ENCODE data around the gene CTNND2.

The CTNND2 gene

GRCh38 chr5:11224436-11225187 lies 679.6 kb downstream of the CTNND2 start:
- Histone ChIP-seq H4K91ac (ENCODE audit: low read length) (no peak overlapping the region), H3K14ac (ENCODE audit: low read length in 2 of 2) (no peak overlapping the region), H3K36me3 (ENCODE audit: control insufficient read depth in 1 of 2, insufficient read depth in 2 of 2, low read depth in 1 of 2, low read length in 2 of 2) (no peaks in the 10 kb centered on the region), H2BK120ac (ENCODE audit: low read depth, low read length) (no peak overlapping the region), H2BK12ac (ENCODE audit: low read length in 2 of 2) (no peak overlapping the region), H3K27me3 (ENCODE audit: control insufficient read depth in 1 of 2, insufficient read depth in 1 of 2, low read length in 2 of 2) (no peaks in the 10 kb centered on the region), H3K4me3 (ENCODE audit: insufficient read depth in 1 of 2, low read depth in 1 of 2, low read length in 2 of 2) (no peak overlapping the region), H3K4me1 (ENCODE audit: control insufficient read depth, insufficient read depth, low read depth, low read length) (no peaks in the 10 kb centered on the region), H2BK5ac (ENCODE audit: low read depth, low read length, poor library complexity, severe bottlenecking) (no peak overlapping the region), H2AFZ (ENCODE audit: low read depth, low read length) (no peak overlapping the region), H3K4me2 (ENCODE audit: low read length, poor library complexity, severe bottlenecking) (no peak overlapping the region), H3K9me3 (ENCODE audit: control insufficient read depth, low read length) (no peaks in the 10 kb centered on the region), H3K18ac (ENCODE audit: low read depth in 1 of 2, low read length in 2 of 2) (no peak overlapping the region), H2AK5ac (ENCODE audit: low read length, severe bottlenecking) (no peak overlapping the region), H3K4ac (ENCODE audit: low read depth in 1 of 2, low read length in 2 of 2) (no peak overlapping the region), H3K23ac (ENCODE audit: low read length in 2 of 2) (no peak overlapping the region), H4K8ac (ENCODE audit: low read length) (no peak overlapping the region), H2BK15ac (ENCODE audit: low read depth, poor library complexity, severe bottlenecking) (no peak overlapping the region), H3K27ac (ENCODE audit: low read length, poor library complexity, severe bottlenecking) (no peak overlapping the region), H3K9ac (ENCODE audit: low read length) (no peak overlapping the region), H3K79me1 (replicated peaks; ENCODE audit: low read length, poor library complexity, severe bottlenecking) (no peaks in the 10 kb centered on the region)
- WGBS = 81% methylated on average over 1 of the region's 1 CpG
- DNase-seq = no peak

- Histone ChIP-seq H3K9me3 (ENCODE audit: control insufficient read depth, low read length) (no peaks in the 10 kb centered on the region), H2BK15ac (ENCODE audit: low read depth, poor library complexity, severe bottlenecking) (no peak overlapping the region), H3K4me2 (ENCODE audit: low read length, poor library complexity, severe bottlenecking) (no peak overlapping the region), H3K27me3 (ENCODE audit: control insufficient read depth in 1 of 2, insufficient read depth in 1 of 2, low read length in 2 of 2) (no peaks in the 10 kb centered on the region), H2BK12ac (ENCODE audit: low read length in 2 of 2) (no peak overlapping the region), H4K91ac (ENCODE audit: low read length) (no peak overlapping the region), H2BK120ac (ENCODE audit: low read depth, low read length) (no peak overlapping the region), H3K79me1 (replicated peaks; ENCODE audit: low read length, poor library complexity, severe bottlenecking) (no peaks in the 10 kb centered on the region), H2AK5ac (ENCODE audit: low read length, severe bottlenecking) (no peak overlapping the region), H3K4ac (ENCODE audit: low read depth in 1 of 2, low read length in 2 of 2) (no peak overlapping the region), H3K27ac (ENCODE audit: low read length, poor library complexity, severe bottlenecking) (no peak overlapping the region), H3K14ac (ENCODE audit: low read length in 2 of 2) (no peak overlapping the region), H2AFZ (ENCODE audit: low read depth, low read length) (no peak overlapping the region), H2BK5ac (ENCODE audit: low read depth, low read length, poor library complexity, severe bottlenecking) (no peak overlapping the region), H4K8ac (ENCODE audit: low read length) (no peak overlapping the region), H3K4me1 (ENCODE audit: control insufficient read depth, insufficient read depth, low read depth, low read length) (no peaks in the 10 kb centered on the region), H3K9ac (ENCODE audit: low read length) (no peak overlapping the region), H3K23ac (ENCODE audit: low read length in 2 of 2) (no peak overlapping the region), H3K18ac (ENCODE audit: low read depth in 1 of 2, low read length in 2 of 2) (no peak overlapping the region), H3K36me3 (ENCODE audit: control insufficient read depth in 1 of 2, insufficient read depth in 2 of 2, low read depth in 1 of 2, low read length in 2 of 2) (no peaks in the 10 kb centered on the region), H3K4me3 (ENCODE audit: insufficient read depth in 1 of 2, low read depth in 1 of 2, low read length in 2 of 2) (no peak overlapping the region)
- WGBS = 90% methylated on average over 2 of the region's 5 CpGs
- no peak for DNase-seq
Measured at GRCh38 chr5:11222169-11222568, 682.1 kb downstream of the CTNND2 start.

- H3K4me1 ChIP-seq (ENCODE audit: control insufficient read depth, insufficient read depth, low read depth, low read length) = no peaks in the 10 kb centered on the region
- no peak overlapping the region for H4K91ac ChIP-seq (ENCODE audit: low read length)
- DNase-seq = no peak
- no peak overlapping the region for H3K4me2 ChIP-seq (ENCODE audit: low read length, poor library complexity, severe bottlenecking)
- no peak overlapping the region for H3K18ac ChIP-seq (ENCODE audit: low read depth in 1 of 2, low read length in 2 of 2)
- 59% methylated on average over 4 of the region's 7 CpGs for WGBS
- H2AK5ac ChIP-seq (ENCODE audit: low read length, severe bottlenecking) = no peak overlapping the region
- H2BK5ac ChIP-seq (ENCODE audit: low read depth, low read length, poor library complexity, severe bottlenecking) = no peak overlapping the region
- no peaks in the 10 kb centered on the region for H3K79me1 ChIP-seq (replicated peaks; ENCODE audit: low read length, poor library complexity, severe bottlenecking)
- no peak overlapping the region for H4K8ac ChIP-seq (ENCODE audit: low read length)
- H2BK120ac ChIP-seq (ENCODE audit: low read depth, low read length) = no peak overlapping the region
- H3K14ac ChIP-seq (ENCODE audit: low read length in 2 of 2) = no peak overlapping the region
- no peaks in the 10 kb centered on the region for H3K36me3 ChIP-seq (ENCODE audit: control insufficient read depth in 1 of 2, insufficient read depth in 2 of 2, low read depth in 1 of 2, low read length in 2 of 2)
- H3K4me3 ChIP-seq (ENCODE audit: insufficient read depth in 1 of 2, low read depth in 1 of 2, low read length in 2 of 2) = no peak overlapping the region
- H2BK12ac ChIP-seq (ENCODE audit: low read length in 2 of 2) = no peak overlapping the region
- no peak overlapping the region for H3K4ac ChIP-seq (ENCODE audit: low read depth in 1 of 2, low read length in 2 of 2)
- peaks cover 9% of the 10 kb centered on the region for H3K9me3 ChIP-seq (ENCODE audit: control insufficient read depth, low read length)
- no peak overlapping the region for H3K9ac ChIP-seq (ENCODE audit: low read length)
- no peak overlapping the region for H2BK15ac ChIP-seq (ENCODE audit: low read depth, poor library complexity, severe bottlenecking)
- no peak overlapping the region for H3K27ac ChIP-seq (ENCODE audit: low read length, poor library complexity, severe bottlenecking)
- H3K23ac ChIP-seq (ENCODE audit: low read length in 2 of 2) = no peak overlapping the region
- H3K27me3 ChIP-seq (ENCODE audit: control insufficient read depth in 1 of 2, insufficient read depth in 1 of 2, low read length in 2 of 2) = no peaks in the 10 kb centered on the region
- H2AFZ ChIP-seq (ENCODE audit: low read depth, low read length) = no peak overlapping the region
Measured at GRCh38 chr5:11214864-11215644, 689.2 kb downstream of the CTNND2 start.

DNA sequence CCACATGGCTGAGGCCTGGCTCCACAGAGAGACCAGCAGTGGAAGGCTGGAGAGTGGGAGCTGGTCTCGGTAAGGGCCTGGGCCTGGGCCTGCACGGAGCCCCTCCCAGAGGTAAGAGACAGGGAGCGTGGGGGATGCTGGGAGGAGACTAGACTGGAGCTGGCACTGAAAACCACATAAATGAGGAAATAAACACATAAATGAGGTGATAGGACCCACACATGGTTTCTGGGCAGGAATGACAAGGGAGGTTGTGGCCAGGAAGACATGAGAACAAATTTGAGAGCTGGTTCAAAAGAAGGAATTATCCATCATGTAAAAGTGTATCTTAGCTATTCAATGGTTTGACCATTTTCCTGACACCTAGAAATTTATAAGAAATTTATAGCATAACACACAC lies 691.5 kb downstream of the CTNND2 start:
- no peak overlapping the region for H3K4me3 ChIP-seq (ENCODE audit: insufficient read depth in 1 of 2, low read depth in 1 of 2, low read length in 2 of 2)
- no peaks in the 10 kb centered on the region for H3K36me3 ChIP-seq (ENCODE audit: control insufficient read depth in 1 of 2, insufficient read depth in 2 of 2, low read depth in 1 of 2, low read length in 2 of 2)
- no peak overlapping the region for H2AK5ac ChIP-seq (ENCODE audit: low read length, severe bottlenecking)
- H3K23ac ChIP-seq (ENCODE audit: low read length in 2 of 2) = no peak overlapping the region
- no peak overlapping the region for H4K91ac ChIP-seq (ENCODE audit: low read length)
- H3K9me3 ChIP-seq (ENCODE audit: control insufficient read depth, low read length) = peaks cover 9% of the 10 kb centered on the region
- no peak overlapping the region for H2BK5ac ChIP-seq (ENCODE audit: low read depth, low read length, poor library complexity, severe bottlenecking)
- H3K27me3 ChIP-seq (ENCODE audit: control insufficient read depth in 1 of 2, insufficient read depth in 1 of 2, low read length in 2 of 2) = no peaks in the 10 kb centered on the region
- DNase-seq = no peak
- 86% methylated on average over 3 of the region's 3 CpGs for WGBS
- H2AFZ ChIP-seq (ENCODE audit: low read depth, low read length) = no peak overlapping the region
- no peak overlapping the region for H3K14ac ChIP-seq (ENCODE audit: low read length in 2 of 2)
- H2BK15ac ChIP-seq (ENCODE audit: low read depth, poor library complexity, severe bottlenecking) = no peak overlapping the region
- no peak overlapping the region for H2BK12ac ChIP-seq (ENCODE audit: low read length in 2 of 2)
- no peaks in the 10 kb centered on the region for H3K4me1 ChIP-seq (ENCODE audit: control insufficient read depth, insufficient read depth, low read depth, low read length)
- no peak overlapping the region for H4K8ac ChIP-seq (ENCODE audit: low read length)
- no peak overlapping the region for H3K18ac ChIP-seq (ENCODE audit: low read depth in 1 of 2, low read length in 2 of 2)
- H3K27ac ChIP-seq (ENCODE audit: low read length, poor library complexity, severe bottlenecking) = no peak overlapping the region
- H3K9ac ChIP-seq (ENCODE audit: low read length) = no peak overlapping the region
- no peaks in the 10 kb centered on the region for H3K79me1 ChIP-seq (replicated peaks; ENCODE audit: low read length, poor library complexity, severe bottlenecking)
- H2BK120ac ChIP-seq (ENCODE audit: low read depth, low read length) = no peak overlapping the region
- no peak overlapping the region for H3K4ac ChIP-seq (ENCODE audit: low read depth in 1 of 2, low read length in 2 of 2)
- H3K4me2 ChIP-seq (ENCODE audit: low read length, poor library complexity, severe bottlenecking) = no peak overlapping the region
